ENCODE results near the gene TNXB.

The TNXB gene

DNA sequence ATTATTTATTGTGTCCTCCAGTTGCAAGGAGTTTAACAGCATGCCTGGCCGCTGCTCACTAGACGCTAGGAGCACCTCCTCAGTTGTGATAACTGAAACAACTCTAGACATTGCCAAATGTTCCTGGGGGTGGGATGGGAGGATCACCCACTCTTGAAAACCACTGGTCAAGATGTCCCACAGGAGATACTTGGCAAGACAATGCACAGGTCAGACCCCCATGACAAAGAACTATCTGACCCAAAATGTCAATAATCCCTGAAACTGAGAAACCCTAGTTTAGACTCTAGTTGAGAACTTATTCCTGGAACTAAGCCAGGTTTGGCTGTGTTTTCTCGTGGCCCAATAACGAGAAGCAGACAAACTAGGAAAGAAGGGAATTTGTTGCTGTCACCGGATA, 30.5 kb upstream of the TNXB start:
- no peak for DNase-seq (ENCODE audit: low read depth)

DNA sequence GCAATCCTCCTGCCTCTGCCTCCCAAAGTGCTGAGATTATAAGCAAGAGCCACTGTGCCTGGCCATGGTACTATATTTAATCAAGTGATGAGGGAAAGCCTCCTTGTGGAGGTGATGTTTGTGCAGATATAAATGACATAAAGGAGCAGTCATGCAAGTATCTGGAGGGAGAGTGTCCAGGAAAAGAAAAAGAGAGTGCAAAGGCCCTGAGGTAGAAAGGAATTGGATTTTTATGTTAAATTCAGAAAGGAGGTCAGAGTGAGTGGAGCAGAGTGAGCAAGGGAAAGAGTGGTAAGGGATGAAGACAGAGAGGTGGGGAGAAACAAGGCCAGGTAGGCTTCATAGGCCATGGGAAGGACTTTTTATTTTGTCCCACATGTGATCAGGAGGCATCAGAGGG, 28.3 kb upstream of the TNXB start:
- DNase-seq (ENCODE audit: low read depth) = no peak

DNA sequence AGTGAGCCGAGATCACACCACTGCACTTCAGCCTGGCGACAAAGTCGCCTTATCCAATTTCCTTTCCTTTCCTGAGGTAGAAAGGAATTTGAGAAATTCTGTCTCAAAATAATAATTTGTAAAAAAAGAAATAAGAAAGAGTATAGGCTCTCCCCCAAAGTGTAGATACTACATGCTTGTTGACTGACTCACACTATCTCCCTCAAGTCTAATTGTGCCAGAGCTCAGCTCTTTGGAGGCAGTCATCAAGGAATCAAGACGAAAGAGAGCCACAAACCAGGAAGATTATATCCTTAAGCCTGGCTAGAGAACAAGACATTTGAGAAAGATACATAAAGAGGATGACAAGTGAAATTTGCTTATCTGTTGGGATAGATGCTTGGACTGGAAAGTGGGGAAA, 24.6 kb upstream of the TNXB start:
- no peak for DNase-seq (ENCODE audit: low read depth)

DNA sequence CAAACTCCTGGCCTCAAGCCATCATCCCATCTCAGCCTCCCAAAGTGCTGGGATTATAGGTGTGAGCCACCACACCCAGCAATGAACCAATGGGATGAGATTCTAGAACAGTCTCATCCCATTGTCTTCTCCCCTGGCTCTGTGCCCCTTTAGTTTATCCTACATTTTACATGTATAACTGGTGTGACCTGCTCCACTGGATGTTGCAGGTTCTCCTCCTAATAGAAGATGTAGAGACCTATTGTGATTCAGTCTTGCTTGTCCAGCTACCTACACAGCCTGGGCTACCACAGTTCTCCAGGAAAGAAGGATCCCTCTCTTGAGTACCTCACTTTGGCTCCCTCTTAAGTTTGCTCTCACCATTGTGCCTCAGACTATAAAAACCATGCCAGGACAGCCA, 23.0 kb upstream of the TNXB start:
- DNase-seq (ENCODE audit: low read depth) = no peak

DNA sequence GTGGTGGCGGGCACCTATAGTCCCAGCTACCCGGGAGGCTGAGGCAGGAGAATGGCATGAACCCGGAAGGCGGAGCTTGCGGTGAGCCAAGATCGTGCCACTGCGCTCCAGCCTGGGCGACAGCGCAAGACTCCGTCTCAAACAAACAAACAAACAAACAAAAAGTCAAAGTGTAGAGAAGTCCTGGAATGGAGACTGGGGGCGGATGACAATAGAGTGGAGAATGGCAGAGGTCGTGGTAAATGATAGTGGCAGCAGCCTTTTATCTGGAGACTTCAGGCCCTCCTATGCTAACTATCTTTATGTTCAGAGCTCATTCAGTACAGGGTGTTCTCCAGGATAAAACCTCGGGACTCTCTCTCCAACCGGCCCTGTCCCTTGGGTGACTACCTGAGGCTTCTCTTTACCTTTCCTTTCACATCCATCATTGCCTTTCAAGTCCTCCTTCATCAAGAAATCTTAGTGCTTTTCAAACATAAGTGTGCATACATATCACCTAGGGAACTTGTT, 22.4 kb upstream of the TNXB start:
- no peak for DNase-seq (ENCODE audit: low read depth)

DNA sequence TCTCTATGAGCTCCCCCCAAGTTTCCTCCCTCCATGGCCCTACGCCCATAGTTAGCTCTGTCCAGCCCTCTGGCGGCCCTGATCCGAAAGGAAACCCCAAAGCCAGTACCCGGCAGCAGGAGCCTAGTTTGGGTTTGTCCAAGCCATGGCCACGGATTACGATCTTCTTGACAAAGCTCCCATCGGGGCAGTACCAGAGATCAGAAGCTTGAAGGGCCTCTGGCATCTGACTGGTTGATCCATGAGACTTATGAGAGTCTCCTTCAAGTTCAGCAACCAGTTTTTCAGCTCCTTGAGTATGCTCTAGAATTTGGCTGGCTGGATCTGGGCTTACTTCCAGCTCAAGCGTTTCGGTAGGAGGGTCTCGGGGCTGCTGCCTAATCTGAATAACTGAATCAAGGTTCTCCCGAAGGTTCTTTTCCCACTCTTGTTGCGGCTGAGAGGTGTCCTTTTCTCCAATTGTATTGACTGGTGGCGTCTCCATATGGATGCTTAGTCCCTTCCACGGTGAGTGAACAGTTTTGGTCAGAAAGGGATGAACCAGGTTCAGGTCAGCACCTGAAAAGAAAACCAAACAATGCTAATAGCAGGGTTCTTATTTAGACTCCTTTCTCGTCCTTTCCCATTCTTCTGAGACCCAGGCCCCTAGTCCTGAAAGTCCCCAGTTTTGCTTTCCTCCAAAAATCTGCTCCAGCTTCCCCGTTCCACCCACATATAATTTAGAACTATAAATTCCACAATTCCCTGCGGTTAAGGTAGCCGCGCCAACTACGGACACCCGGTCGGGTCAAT, 20.4 kb upstream of the TNXB start:
- DNase-seq (ENCODE audit: low read depth) = peak; percentile 54

DNA sequence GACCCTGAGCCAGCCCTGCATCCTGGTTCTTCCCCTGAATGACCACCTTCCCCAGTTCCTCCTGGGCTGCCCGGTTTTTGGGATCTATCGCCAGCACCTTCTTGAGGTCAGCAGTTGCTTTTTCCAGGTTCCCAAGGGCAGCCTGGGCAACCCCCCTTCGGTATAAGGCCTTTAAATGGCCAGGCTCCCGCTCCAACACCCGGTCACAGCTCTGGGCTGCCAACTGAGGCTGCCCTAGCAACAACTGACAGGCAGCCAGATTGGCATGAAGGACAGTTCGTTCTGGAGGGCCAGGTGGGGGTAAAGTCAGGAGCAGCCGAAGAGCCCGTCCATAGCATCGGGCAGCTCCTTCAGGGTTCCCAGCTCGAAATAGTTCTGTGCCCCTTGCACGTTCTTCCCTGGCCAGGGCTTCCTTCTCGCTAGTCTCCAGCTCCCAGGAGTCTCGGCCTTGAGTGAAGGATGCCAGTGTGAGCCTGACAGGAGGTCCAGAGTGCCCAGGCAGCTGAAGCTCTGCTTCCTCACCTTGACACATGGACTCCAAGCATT, 19.7 kb upstream of the TNXB start:
- no peak for DNase-seq (ENCODE audit: low read depth)

DNA sequence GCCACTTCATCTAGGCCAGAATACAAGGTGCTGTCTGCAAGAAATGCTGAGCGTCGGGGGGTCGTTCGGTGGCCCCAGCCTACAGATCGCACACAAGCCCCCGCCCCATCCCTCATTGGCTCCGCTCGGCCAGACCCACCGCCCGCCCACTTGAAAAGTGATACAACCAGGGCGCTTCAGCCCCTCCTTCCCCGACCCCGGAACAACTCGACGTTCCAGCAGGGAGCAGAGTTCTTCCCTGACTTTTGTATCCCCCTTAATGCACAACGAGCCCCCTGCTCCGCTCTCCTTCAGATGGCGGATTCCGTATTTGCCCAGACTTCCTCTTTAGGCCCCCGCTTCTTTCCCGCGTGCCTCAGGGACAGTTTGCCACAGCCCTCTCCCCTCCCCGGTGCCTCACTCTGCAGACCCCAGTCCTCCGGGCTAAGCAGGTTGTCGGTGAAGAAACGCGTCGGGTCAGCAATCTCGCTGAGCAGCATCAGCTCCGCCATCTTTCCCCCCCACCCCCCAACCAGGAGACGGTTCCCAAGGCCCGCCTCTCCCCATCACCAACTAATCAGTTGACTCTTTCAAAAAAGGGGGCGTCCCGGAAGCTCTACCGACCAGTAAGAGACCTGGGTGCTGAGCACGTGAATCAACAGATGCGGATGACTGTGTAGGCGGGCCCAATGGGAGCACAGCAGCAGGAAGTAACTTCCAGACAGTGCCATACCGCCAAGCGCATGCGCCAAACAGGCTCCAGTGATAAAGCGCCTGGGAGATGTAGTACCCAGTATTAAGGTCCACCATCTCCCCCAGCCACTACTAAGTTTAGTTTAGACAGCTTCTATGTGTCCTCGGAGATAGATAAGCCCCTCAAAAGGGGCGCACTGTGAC, 18.8 kb upstream of the TNXB start, which contains the start of gene ATF6B:
Gene ATF6B, minus strand, starts transcription at position 530 of the 876 bp plus-strand sequence. Its CDS starts 39 bp downstream, at position 491.
- DNase-seq (ENCODE audit: low read depth) = peak; percentile 100

DNA sequence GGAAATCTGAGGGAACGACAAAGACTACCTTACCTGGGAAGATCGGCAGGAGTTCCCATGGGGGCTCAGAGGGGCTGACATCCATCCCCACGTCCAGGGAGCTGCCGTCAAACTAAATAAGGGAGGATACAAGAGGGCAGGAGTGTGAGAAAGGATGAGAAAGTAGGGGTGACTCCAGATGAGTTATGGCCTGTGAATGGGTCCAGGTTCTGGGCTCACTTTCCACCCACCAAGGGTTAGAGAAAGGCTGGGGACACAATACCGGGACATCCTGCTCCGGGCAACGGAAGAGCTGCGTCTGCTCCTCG, 18.2 kb upstream of the TNXB start:
- no peak for DNase-seq (ENCODE audit: low read depth)

DNA sequence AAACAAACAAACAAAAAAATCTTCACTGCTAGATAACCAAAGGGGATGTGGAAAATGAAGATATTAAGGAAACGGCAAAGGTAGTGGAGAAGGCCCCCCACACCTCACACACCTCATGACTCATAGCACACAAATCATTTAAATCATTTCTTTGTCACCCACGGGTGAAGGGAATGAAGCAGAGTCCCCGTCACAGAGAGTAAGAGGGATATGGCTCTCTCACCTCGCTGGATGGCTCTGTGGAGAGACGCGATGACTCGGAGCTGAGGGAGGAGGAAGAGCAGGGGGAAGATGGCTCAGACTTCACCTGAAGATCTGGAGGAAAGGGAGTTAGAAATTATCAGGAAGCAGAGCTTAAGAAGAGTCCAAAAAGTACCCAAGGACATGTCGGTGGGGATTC, 17.7 kb upstream of the TNXB start:
- no peak for DNase-seq (ENCODE audit: low read depth)

DNA sequence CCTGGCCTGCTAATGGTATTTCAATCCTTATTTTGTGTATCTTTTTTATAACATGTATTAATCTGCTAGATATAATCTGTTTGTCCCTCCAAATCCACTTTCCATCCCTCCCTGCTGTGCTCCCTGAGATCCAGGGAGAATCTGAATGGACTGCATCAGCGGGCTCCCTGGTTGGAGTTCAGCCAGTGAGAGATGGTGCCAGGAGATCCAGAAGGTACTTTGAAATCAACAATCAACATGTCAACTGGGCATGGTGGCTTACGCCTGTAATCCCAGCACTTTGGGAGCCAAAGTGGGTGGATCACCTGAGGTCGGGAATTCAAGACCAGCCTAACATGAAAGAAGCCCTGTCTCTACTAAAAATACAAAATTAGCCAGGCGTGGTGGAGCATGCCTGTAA, 14.5 kb upstream of the TNXB start:
- DNase-seq (ENCODE audit: low read depth) = no peak

DNA sequence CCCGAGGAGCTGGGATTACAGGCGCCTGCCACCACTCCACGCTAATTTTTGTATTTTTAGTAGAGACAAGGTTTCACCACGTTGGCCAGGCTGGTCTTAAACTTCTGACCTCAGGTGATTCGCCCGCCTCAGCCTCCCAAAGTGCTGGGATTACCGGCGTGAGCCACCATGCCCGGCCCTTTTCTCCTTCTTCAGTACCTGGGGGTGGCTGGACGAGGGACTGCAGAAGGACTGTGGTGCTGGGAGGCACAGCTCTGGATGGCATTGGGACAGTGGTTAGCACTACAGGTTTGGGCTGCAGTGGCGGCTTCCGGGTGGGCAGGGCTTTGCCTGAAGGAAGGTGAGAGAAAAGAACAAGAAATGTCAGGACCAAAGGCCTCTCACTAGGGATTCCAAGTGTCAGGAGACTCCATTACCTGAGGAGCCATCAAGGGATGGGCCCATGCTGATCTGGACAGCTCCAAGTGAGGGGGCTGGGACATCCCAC, 11.5 kb upstream of the TNXB start:
- no peak for DNase-seq (ENCODE audit: low read depth)

DNA sequence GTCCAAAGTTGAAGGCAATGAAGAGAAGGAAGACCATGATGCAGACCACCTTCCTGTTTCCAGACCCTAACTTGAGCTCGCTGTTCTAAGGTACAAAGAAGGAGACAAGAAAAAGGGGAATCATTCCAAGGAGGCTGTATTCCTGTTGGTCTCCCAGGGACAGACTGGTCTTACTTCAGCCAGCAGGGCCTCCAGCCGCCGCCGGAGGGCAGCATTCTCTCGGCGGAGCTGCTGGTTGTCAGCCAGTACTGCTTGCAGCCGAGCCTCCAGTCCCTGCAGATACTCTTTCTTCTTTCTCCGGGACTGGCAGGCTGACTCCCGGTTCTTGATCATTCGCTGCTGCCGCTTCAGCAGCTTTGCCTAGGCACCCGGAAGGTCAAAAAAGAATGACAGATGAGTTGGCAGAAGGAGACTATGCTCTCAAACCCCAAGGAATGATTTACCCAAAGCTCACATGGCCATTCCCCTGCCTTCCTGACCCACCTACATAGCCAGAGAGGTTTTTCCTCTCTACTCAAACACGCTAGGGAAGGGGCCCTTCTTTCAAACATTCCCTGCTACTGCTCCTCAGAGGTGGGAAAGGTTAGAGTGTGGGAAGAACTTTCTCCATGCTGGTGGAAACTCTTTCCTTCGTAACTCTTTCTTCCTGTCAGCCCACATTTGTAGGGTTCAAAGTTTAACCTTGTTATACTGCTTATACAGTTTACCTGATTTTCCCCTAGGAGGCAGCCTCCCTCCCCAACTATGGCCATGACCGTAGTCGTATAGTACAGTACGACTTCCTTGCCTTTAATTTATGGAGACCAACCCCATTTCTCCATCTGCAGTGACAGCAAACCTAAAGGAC, 9.9 kb upstream of the TNXB start:
- peak; percentile 73 for DNase-seq (ENCODE audit: low read depth)

DNA sequence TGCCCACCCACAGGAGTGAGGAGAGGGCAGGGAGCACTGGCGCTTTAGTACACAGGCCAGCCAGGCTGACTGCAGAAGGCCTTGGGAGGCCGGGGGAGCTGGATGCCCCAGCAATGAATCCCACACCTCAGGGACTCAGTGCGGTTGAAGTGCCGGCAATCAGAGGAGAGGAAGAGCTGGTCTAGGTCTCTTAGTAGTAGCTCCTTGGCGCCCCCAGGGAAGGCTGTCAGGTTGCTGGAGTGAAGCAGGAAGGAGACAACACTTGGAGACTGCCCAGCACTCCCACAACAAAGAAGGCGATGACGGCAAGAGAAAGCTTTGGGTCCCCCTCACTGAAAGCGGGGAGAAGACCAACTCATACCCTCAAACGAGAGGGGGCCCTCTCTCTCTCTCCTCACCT, 8.3 kb upstream of the TNXB start:
- no peak for DNase-seq (ENCODE audit: low read depth)

DNA sequence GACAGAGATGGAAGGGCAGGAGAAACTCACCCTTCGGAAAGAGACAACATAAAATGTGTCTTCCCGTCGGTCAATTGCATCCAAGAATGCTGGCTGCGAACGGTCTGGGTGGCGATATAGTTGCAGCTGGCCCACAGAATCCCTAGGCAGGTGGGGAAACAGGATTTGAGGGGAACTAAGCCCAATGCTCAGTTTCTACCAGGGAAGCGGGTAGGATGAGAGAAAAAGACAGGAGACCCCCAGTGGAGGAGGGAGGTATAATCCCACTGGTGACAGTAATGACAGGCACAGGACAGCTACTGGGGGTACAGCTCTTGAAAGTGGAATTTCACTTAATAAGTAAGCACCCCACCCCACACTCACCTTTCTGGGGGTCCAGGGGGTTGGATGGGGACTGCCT, 7.5 kb upstream of the TNXB start:
- DNase-seq (ENCODE audit: low read depth) = no peak

DNA sequence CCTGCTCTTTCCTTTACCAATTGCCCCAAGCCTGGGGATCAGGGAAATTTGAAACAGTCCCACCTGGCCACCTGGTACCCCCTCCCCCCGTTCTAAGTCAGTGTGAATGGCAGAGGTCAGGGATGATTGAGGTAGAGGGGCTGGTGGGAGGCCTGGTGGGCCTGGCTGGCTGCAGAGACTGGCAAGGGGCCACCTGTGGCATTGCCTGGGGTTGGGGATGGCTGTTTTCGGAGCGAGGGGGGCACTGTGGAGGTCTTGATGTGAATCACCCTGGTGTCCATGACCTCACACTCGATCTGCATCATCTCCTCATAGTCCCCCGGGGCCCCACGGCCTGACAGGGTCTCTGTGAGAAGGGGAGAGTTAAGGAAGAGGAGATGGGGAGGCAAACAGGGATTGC, 6.5 kb upstream of the TNXB start:
- DNase-seq (ENCODE audit: low read depth) = no peak

DNA sequence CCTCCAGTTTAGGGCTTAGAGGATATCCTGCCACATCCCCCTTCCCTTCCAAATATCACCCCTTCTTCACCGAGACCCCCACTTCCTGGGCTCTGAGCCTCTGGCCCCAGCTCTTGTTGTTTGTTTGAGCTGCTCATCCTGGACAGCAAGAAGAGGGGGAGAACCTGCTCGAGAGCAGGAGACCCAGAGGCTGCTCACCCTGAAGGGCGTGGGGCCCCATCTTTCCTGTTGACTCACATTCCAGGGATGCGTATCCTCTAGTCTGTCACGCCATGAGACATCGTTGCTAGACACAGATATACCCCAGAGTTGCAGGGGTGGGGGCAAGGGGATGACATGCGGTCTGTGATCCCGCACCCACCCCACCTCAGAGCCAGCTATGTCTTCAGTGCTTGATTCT, 5.7 kb upstream of the TNXB start:
- peak; percentile 48 for DNase-seq (ENCODE audit: low read depth)

DNA sequence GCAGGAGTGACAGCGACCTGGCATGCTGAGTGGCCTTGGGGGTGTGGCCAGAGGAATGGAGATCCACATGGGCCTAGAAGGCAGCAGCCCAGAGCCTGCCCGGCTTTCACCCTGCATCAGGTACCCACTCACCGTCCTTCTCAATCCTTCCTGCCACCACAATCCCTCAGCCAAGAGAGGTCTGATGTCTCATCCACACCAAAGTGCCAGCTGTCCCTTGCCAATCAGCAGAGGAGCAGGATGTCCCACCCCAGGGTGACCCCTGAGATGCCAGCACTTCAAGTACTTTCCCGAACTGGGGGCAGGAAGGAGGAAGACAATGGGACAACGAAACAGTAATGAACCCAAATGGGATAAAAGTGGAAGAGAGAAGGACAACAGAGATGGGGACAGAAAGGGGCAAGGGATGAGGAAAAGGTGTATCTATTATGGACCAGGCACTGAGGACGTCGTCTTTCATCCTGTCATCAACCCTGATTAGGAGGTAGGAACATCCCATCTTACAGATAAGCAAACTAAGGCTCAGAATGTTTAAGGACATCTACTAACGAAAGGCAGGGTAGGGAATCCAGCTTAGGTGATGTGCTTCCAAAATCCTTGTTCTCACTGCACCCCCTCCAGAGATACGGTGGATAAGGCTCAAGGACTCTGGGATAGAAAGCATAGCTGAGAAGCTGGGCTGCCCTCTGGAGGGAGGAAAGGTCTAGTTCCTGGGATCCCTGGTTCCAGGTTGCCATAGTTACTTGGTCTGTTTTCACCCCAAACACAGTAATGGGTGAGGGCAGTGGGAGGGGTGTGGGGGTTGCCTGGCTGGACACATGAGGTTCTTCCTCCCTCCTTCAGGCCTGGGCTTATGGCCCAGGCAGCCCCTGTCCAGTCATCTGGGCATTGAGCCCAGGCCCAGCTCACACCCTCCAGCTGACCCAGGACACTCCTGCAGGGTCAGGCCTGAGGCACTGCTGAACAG, 4.5 kb upstream of the TNXB start:
- DNase-seq (ENCODE audit: low read depth) = peak; percentile 98

DNA sequence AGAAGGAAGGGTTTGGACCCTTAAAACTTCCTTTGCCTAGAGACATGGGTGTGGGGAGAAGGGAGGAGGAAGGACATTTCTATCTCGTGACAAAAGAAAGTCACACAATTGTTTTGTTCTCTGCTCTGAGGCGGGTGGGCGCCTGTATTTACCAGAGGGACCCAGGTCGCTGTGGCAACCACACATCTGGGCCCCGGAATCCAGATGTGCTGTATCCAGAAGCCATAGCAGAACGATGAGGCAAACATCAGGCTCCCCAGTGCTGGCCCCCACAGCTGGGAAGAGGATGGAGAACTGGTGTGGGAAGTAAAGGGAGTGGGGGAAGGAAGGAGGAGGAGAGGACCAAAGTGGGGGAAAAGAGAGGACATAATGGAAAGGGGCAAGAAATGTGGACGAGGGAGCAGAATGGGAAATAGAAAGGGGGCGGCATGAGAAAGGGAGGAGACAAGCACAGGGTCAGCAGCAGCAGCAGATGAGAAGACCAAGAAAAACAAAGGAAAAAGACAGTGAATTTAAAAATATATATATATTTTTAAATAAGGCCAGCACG, 3.4 kb upstream of the TNXB start:
- DNase-seq (ENCODE audit: low read depth) = no peak

DNA sequence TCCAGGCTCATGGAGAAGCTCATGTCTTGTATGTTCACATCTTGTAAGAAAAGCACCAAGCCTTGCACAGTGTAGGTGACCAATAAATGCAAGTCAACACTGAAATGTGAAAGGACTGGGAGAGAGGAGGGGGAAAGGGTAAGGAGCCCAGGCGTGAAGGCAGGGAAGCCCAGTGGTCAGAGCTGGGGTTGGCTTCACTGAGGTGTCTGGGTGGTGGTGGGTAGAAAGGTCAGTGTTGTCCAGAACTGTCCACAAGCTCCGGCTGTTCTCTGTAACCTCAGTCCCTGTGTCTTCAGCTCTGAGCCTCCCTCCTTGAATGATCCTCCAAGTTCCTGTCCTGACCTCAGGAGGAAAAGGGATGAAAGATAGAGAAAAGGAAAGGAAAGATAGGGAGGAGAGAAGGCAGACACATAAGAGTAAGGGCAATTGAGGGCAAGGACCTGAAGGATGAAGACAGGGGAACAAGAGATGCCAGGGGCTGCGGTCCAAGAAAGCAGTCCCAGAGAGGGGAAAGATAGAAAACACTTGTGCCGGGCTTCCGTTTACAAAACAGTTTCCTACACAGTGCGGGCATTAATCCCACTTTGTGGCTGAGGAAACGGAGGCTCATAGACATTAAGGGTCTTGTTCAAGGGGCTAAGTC, 2.4 kb upstream of the TNXB start:
- DNase-seq (ENCODE audit: low read depth) = no peak

Measured in stromal cell of bone marrow (primary cell).